ENCODE measurements around the gene DNAJC18.

Gene DNAJC18

DNA sequence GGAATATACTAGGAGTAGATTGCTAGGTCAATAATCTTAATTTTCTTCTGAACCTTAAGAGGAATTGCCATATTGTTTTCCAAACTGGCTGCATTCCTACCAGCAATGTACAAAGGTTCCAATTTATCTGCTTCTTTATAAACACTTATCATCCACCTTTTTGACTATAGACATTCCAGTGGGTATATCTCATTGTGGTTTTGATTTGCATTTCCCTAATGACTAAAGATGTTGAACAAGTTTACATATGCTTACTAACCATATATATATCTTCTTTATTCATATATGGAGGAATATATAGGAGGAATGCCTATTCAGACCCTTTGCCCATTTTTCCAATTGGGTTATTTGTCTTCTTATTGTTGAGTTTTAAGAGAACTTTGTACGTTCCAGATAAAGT is 7.6 kb downstream of the DNAJC18 start:
- H3K4me3 ChIP-seq (ENCODE audit: low read depth, low read length) = no peak overlapping the region
- H3K36me3 ChIP-seq (ENCODE audit: control insufficient read depth, insufficient read depth, low read length) = no peaks in the 10 kb centered on the region
- H3K4me1 ChIP-seq = no peaks in the 10 kb centered on the region
- TF ChIP-seq CTCF (IDR thresholded peaks at IDR 0.05) = no peak
- no peak overlapping the region for H3K9ac ChIP-seq
- no peaks in the 10 kb centered on the region for H3K9me3 ChIP-seq (ENCODE audit: control insufficient read depth, low read length)
- no peak overlapping the region for H2AFZ ChIP-seq
- H3K79me2 ChIP-seq = no peaks in the 10 kb centered on the region
- no peaks in the 10 kb centered on the region for H3K27me3 ChIP-seq (ENCODE audit: control insufficient read depth, insufficient read depth, low read length)
- H3K4me2 ChIP-seq (ENCODE audit: low read length) = no peak overlapping the region
- no peak overlapping the region for H3K27ac ChIP-seq

DNA sequence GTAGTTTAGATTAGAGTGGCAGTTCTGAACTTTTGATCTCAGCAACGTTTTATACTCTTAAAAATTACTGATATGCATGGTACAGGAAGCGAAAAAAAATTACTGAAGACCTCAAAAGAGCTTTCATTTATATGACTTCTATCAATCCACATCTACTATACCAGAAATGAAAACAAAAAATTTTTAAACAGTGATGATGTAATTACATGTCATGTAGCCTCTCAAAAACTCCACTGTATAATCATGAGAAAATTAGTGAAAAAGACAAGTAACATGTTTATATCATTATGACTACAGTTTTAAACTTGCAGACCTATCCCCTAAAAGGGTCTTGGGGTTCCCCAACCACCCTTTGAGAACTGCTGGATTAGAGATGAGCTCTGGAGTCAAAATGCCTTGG is 9.3 kb downstream of the DNAJC18 start:
- H3K4me3 ChIP-seq (ENCODE audit: low read depth, low read length) = no peak overlapping the region
- no peak overlapping the region for H3K9ac ChIP-seq
- no peaks in the 10 kb centered on the region for H3K27me3 ChIP-seq (ENCODE audit: control insufficient read depth, insufficient read depth, low read length)
- H3K79me2 ChIP-seq = no peaks in the 10 kb centered on the region
- TF ChIP-seq CTCF (IDR thresholded peaks at IDR 0.05) = no peak
- H3K4me1 ChIP-seq = no peaks in the 10 kb centered on the region
- no peak overlapping the region for H3K4me2 ChIP-seq (ENCODE audit: low read length)
- H3K9me3 ChIP-seq (ENCODE audit: control insufficient read depth, low read length) = no peaks in the 10 kb centered on the region
- H3K27ac ChIP-seq = no peak overlapping the region
- H3K36me3 ChIP-seq (ENCODE audit: control insufficient read depth, insufficient read depth, low read length) = no peaks in the 10 kb centered on the region
- H2AFZ ChIP-seq = no peak overlapping the region

DNA sequence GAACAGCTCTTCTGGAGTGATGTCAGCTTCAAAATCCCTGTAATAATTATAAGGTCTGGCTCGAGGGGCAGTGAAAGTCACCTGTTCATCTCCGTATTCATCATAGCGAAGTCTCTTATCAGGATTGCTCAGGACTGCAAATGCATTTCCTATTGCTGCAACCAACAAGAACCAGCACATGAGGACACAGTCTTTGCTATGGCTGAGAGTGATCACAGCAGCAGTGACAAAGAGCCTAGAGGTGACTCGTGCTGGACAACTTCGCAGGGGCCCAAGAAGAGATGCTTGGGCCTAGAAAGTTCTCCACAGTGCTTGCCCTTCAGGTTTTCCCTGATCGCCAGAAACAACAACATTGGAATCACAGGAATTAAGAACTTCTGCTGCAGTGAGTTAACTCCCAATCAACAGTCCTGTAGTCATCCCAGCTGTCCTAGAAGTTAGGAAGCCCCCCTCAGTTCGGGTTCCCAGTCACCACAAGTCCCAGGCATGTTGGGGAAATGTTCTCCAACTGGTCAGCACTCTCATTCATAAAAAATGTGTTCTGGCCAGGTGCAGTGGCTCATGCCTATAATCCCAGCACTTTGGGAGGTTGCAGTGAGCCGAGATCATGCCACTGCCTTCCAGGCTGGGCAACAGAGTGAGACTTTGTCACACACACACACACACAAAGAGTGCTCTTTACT is 13.0 kb downstream of the DNAJC18 start:
- Histone ChIP-seq H3K27ac (no peak overlapping the region), H3K4me3 (ENCODE audit: low read depth, low read length) (no peak overlapping the region), H3K27me3 (ENCODE audit: control insufficient read depth, insufficient read depth, low read length) (no peaks in the 10 kb centered on the region), H3K79me2 (no peaks in the 10 kb centered on the region), H3K4me2 (ENCODE audit: low read length) (no peak overlapping the region), H2AFZ (no peak overlapping the region), H3K4me1 (no peaks in the 10 kb centered on the region), H3K9ac (no peak overlapping the region), H3K9me3 (ENCODE audit: control insufficient read depth, low read length) (no peaks in the 10 kb centered on the region), H3K36me3 (ENCODE audit: control insufficient read depth, insufficient read depth, low read length) (no peaks in the 10 kb centered on the region)
- no peak for TF ChIP-seq CTCF (IDR thresholded peaks at IDR 0.05)

DNA sequence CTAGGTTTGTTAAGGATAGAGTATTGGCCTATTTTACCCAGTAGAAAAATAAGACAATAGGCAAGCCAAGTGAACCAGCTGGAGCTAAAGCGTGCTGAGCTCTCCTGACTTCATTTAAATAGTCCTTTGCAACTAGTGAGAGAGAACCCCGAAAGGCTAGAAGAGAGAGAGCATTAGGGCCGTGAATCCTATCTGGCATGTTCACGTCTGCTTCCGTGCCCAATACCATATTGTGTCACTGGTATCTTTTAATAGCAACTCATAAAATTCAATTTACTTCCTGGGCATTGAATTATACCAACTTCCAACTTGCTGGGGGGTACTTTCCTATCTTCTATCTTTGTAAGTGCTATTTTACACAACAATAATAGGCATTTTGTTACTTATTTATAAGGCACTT is 13.8 kb downstream of the DNAJC18 start:
- Histone ChIP-seq H3K79me2 (no peaks in the 10 kb centered on the region), H3K27me3 (ENCODE audit: control insufficient read depth, insufficient read depth, low read length) (no peaks in the 10 kb centered on the region), H3K4me2 (ENCODE audit: low read length) (no peak overlapping the region), H2AFZ (no peak overlapping the region), H3K9ac (no peak overlapping the region), H3K36me3 (ENCODE audit: control insufficient read depth, insufficient read depth, low read length) (no peaks in the 10 kb centered on the region), H3K4me1 (no peaks in the 10 kb centered on the region), H3K9me3 (ENCODE audit: control insufficient read depth, low read length) (no peaks in the 10 kb centered on the region), H3K27ac (no peak overlapping the region), H3K4me3 (ENCODE audit: low read depth, low read length) (no peak overlapping the region)
- TF ChIP-seq CTCF (IDR thresholded peaks at IDR 0.05) = no peak

DNA sequence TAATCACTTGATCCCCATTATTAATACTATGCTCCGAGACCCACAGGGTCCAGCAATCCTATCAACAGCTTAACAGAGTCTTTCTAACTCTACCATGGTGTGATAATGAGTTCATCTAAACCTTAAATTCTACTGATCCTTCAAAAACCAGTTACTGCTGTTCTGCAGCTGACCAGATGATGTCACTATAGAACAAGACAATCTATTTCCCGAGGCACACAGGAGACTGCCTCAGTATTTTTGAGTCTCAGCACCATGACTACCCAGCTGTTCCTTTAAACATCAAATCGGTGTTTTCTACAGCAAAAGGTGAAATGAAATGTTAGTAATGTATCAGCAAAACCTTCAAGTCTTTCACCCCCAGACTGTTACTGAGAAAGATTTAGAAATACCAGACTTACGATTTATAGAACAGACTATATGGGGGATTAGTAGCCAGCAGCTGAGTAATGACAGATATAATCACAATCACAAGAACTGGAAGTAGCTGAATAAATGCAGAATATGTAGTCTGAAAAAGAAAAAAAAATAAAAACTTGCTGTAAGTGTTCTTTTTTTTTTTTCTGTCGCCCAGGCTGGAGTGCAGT is 16.9 kb downstream of the DNAJC18 start:
- no peak overlapping the region for H2AFZ ChIP-seq
- H3K4me3 ChIP-seq (ENCODE audit: low read depth, low read length) = no peak overlapping the region
- H3K4me1 ChIP-seq = no peaks in the 10 kb centered on the region
- H3K4me2 ChIP-seq (ENCODE audit: low read length) = no peak overlapping the region
- TF ChIP-seq CTCF (IDR thresholded peaks at IDR 0.05) = peak; percentile 87
- H3K79me2 ChIP-seq = no peaks in the 10 kb centered on the region
- H3K9me3 ChIP-seq (ENCODE audit: control insufficient read depth, low read length) = no peaks in the 10 kb centered on the region
- H3K27me3 ChIP-seq (ENCODE audit: control insufficient read depth, insufficient read depth, low read length) = no peaks in the 10 kb centered on the region
- no peaks in the 10 kb centered on the region for H3K36me3 ChIP-seq (ENCODE audit: control insufficient read depth, insufficient read depth, low read length)
- no peak overlapping the region for H3K27ac ChIP-seq
- no peak overlapping the region for H3K9ac ChIP-seq

All from parathyroid adenoma (tissue), 2 donors.